Effector memory CD8-positive, alpha-beta T cell (primary cell): ENCODE results near the gene RELCH.

Experiments used
- ATAC-seq: fragments of 150-1000 bp; cut with Tn5 transposase; replicated peaks from 2 replicates; pipeline ENCODE4 v1.10.0; 2021; ENCODE audit warnings: mild to moderate bottlenecking, moderate library complexity
- DNase-seq, 3 experiments: peaks; one replicate each; pipeline ENCODE4 v3.0.0; 2021
- H3K27ac Mint-ChIP-seq, 2 donors: one replicate each; pipeline ENCODE4 v1.8.0; 2022; ENCODE audit warnings: mild to moderate bottlenecking in 2 of 2, mixed read lengths in 2 of 2, moderate library complexity in 2 of 2
- H3K27me3 Mint-ChIP-seq, 2 donors: one replicate each; pipeline ENCODE4 v1.8.0; 2022; ENCODE audit warnings: mixed read lengths in 2 of 2
- H3K36me3 Mint-ChIP-seq: one replicate; pipeline ENCODE4 v1.8.0; 2022; ENCODE audit warnings: mild to moderate bottlenecking, moderate library complexity, mixed read lengths; ENCODE audit not compliant: insufficient read depth
- H3K4me1 Mint-ChIP-seq, 2 donors: one replicate each; pipeline ENCODE4 v1.8.0; 2022; ENCODE audit warnings: low read depth in 2 of 2, mixed read lengths in 2 of 2
- H3K4me3 Mint-ChIP-seq, 2 donors: one replicate each; pipeline ENCODE4 v1.8.0; 2022; ENCODE audit warnings: mild to moderate bottlenecking in 2 of 2, mixed read lengths in 2 of 2, moderate library complexity in 2 of 2
- H3K9me3 Mint-ChIP-seq, 2 donors: one replicate each; pipeline ENCODE4 v1.8.0; 2022; ENCODE audit warnings: mixed read lengths in 2 of 2

The RELCH gene

GRCh38 chr18:62354151-62354550 is 167.1 kb downstream of the RELCH start:
- Mint-ChIP-seq H3K27ac (no peak overlapping the region), H3K4me3 (no peak overlapping the region), H3K36me3 (no peaks in the 10 kb centered on the region), H3K4me1 (no peaks in the 10 kb centered on the region), H3K9me3 (no peaks in the 10 kb centered on the region), H3K27me3 (peaks cover 6 to 18% of the 10 kb centered on the region in 2 donors)
- DNase-seq (no peak), ATAC-seq (no peak)

GRCh38 chr18:62357079-62357719 is 170.1 kb downstream of the RELCH start:
- Mint-ChIP-seq H3K27ac (no peak overlapping the region), H3K36me3 (no peaks in the 10 kb centered on the region), H3K27me3 (peaks cover 10 to 26% of the 10 kb centered on the region in 2 donors), H3K4me1 (no peaks in the 10 kb centered on the region), H3K4me3 (no peak overlapping the region), H3K9me3 (no peaks in the 10 kb centered on the region)
- no peak for ATAC-seq
- no peak for DNase-seq
